ENCODE data around the gene INPP4A. TPM values are rescaled to one million over a fixed set of nuclear protein-coding genes. Genes with fewer than 3 reads are reported as not detected.

The INPP4A gene
- polyA plus RNA-seq, 1 of the 3 experiments (the other 2 are of a cell fraction) = 15.0 TPM

GRCh38 chr2:98546186-98546585 lies 101.5 kb downstream of the INPP4A start:
- H3K4me3 ChIP-seq (ENCODE audit: low read depth in 2 of 2, low read length in 1 of 2) = no peak overlapping the region
- H3K9me2 ChIP-seq = no peaks in the 10 kb centered on the region
- H4K20me1 ChIP-seq (ENCODE audit: insufficient read depth) = no peaks in the 10 kb centered on the region
- ChIA-PET CTCF (interaction anchor here (1.7 kb wide), 1 partner anchor 23 kb away, joined by 5 read pairs; no protein-coding TSS in a partner anchor), POLR2A (no interaction called here)
- no peak overlapping the region for H3K9ac ChIP-seq
- H3K36me3 ChIP-seq (replicated peaks in 1 of 2; ENCODE audit: control insufficient read depth in 1 of 2, insufficient read depth in 2 of 2, low read length in 1 of 2) = peaks cover 0 to 36% of the 10 kb centered on the region in 2 experiments
- H3K4me2 ChIP-seq = no peak overlapping the region
- no peak overlapping the region for H2AFZ ChIP-seq (ENCODE audit: low read depth)
- no peaks in the 10 kb centered on the region for H3F3A ChIP-seq (replicated peaks; ENCODE audit: insufficient read depth)
- no peak for DNase-seq
- H3K4me1 ChIP-seq (ENCODE audit: control insufficient read depth in 1 of 2, insufficient read depth in 2 of 2, low read depth in 1 of 2, low read length in 1 of 2) = peaks cover 0 to 6% of the 10 kb centered on the region in 2 experiments; a peak in 1 of 4 replicates
- H3K27ac ChIP-seq (ENCODE audit: low read depth in 2 of 2, low read length in 1 of 2) = no peak overlapping the region
- 81% methylated on average over 3 of the region's 3 CpGs for WGBS (ENCODE audit: low lambda C conversion rate)
- H3K27me3 ChIP-seq (ENCODE audit: insufficient read depth) = no peaks in the 10 kb centered on the region
- TF ChIP-seq JUND (IDR thresholded peaks at IDR 0.05) = no peak
- TF ChIP-seq RAD21 (IDR thresholded peaks at IDR 0.05; ENCODE audit: low read length) = no peak
- no peak for TF ChIP-seq RFX5 (IDR thresholded peaks at IDR 0.05; ENCODE audit: low read length)
- no peak for TF ChIP-seq SMC3 (IDR thresholded peaks at IDR 0.05; ENCODE audit: low read depth, low read length)
- TF ChIP-seq NFIC (IDR thresholded peaks at IDR 0.05; ENCODE audit: borderline replicate concordance) = no peak
- TF ChIP-seq MXI1 (IDR thresholded peaks at IDR 0.05; ENCODE audit: low read depth, low read length) = no peak
- no peak for TF ChIP-seq USF1 (IDR thresholded peaks at IDR 0.05; ENCODE audit: borderline replicate concordance, low read depth)
- TF ChIP-seq FOXM1 (IDR thresholded peaks at IDR 0.05; ENCODE audit: low read depth) = no peak
- no peak for TF ChIP-seq EZH2phosphoT487 (IDR thresholded peaks at IDR 0.05; ENCODE audit: borderline replicate concordance, low read depth)
- no peak for TF ChIP-seq FOSL2 (IDR thresholded peaks at IDR 0.05; ENCODE audit: borderline replicate concordance, low read depth)
- H3K79me2 ChIP-seq (ENCODE audit: insufficient read depth) = no peaks in the 10 kb centered on the region
- H3K9me3 ChIP-seq = no peaks in the 10 kb centered on the region

- no peak overlapping the region for H3K27ac ChIP-seq (ENCODE audit: low read depth in 2 of 2, low read length in 1 of 2)
- H4K20me1 ChIP-seq (ENCODE audit: insufficient read depth) = no peaks in the 10 kb centered on the region
- DNase-seq = no peak
- no peaks in the 10 kb centered on the region for H3K9me2 ChIP-seq
- H3K9ac ChIP-seq = no peak overlapping the region
- no peak overlapping the region for H2AFZ ChIP-seq (ENCODE audit: low read depth)
- no peaks in the 10 kb centered on the region for H3K4me1 ChIP-seq (ENCODE audit: control insufficient read depth in 1 of 2, insufficient read depth in 2 of 2, low read depth in 1 of 2, low read length in 1 of 2)
- no peaks in the 10 kb centered on the region for H3K9me3 ChIP-seq
- H3K79me2 ChIP-seq (ENCODE audit: insufficient read depth) = no peaks in the 10 kb centered on the region
- H3K4me2 ChIP-seq = no peak overlapping the region
- peaks cover 0 to 38% of the 10 kb centered on the region in 2 experiments for H3K36me3 ChIP-seq (replicated peaks in 1 of 2; ENCODE audit: control insufficient read depth in 1 of 2, insufficient read depth in 2 of 2, low read length in 1 of 2)
- H3K4me3 ChIP-seq (ENCODE audit: low read depth in 2 of 2, low read length in 1 of 2) = no peak overlapping the region
- ChIA-PET POLR2A (no interaction called here), CTCF (interaction anchor here (1.7 kb wide), 1 partner anchor 22 kb away, joined by 5 read pairs; no protein-coding TSS in a partner anchor)
- H3K27me3 ChIP-seq (ENCODE audit: insufficient read depth) = no peaks in the 10 kb centered on the region
- no peaks in the 10 kb centered on the region for H3F3A ChIP-seq (replicated peaks; ENCODE audit: insufficient read depth)
- WGBS (ENCODE audit: low lambda C conversion rate) = 95% methylated on average over 2 of the region's 2 CpGs
- TF ChIP-seq ELF1 (IDR thresholded peaks at IDR 0.05) = no peak
- TF ChIP-seq ZBTB33 (IDR thresholded peaks at IDR 0.05; ENCODE audit: borderline replicate concordance, low read depth) = no peak
- no peak for TF ChIP-seq TCF12 (IDR thresholded peaks at IDR 0.05)
- no peak for TF ChIP-seq NFIC (IDR thresholded peaks at IDR 0.05; ENCODE audit: borderline replicate concordance)
- no peak for TF ChIP-seq RCOR1 (IDR thresholded peaks at IDR 0.05; ENCODE audit: low read length)
- TF ChIP-seq TAF1 (IDR thresholded peaks at IDR 0.05; ENCODE audit: borderline replicate concordance, low read depth, low read length) = no peak
- TF ChIP-seq JUND (IDR thresholded peaks at IDR 0.05) = no peak
- TF ChIP-seq RXRA (IDR thresholded peaks at IDR 0.05; ENCODE audit: borderline replicate concordance, low read depth) = no peak
- TF ChIP-seq EZH2phosphoT487 (IDR thresholded peaks at IDR 0.05; ENCODE audit: borderline replicate concordance, low read depth) = no peak
- TF ChIP-seq POLR2AphosphoS5 (IDR thresholded peaks at IDR 0.05; ENCODE audit: low read depth, low read length) = no peak
- no peak for TF ChIP-seq NRF1 (IDR thresholded peaks at IDR 0.05; ENCODE audit: low read depth, low read length)
- no peak for TF ChIP-seq PBX3 (IDR thresholded peaks at IDR 0.05)
- TF ChIP-seq CHD2 (IDR thresholded peaks at IDR 0.05; ENCODE audit: low read length, partially characterized antibody) = no peak
- TF ChIP-seq MAX (IDR thresholded peaks at IDR 0.05; ENCODE audit: low read depth) = no peak
- no peak for TF ChIP-seq GATA2 (CRISPR knock-in tag; IDR thresholded peaks at IDR 0.05)
- TF ChIP-seq FOXJ3 (CRISPR knock-in tag; IDR thresholded peaks at IDR 0.05) = no peak
- no peak for TF ChIP-seq SMC3 (IDR thresholded peaks at IDR 0.05; ENCODE audit: low read depth, low read length)
These were observed 102.6 kb downstream of the INPP4A start for GRCh38 chr2:98547092-98547790.

All from SK-N-SH (cell line).